ENCODE results near the gene FHL1.
A peak's percentile ranks its signal among the peaks of the same experiment; 100 is the strongest.

FHL1 gene

GRCh38 chrX:136251041-136251991 is 104.0 kb downstream of the FHL1 start, which contains the start of gene MAP7D3:
MAP7D3 (minus strand) TSS chrX:136251400; CDS start chrX:136251358, 42 bp downstream.
- peak in 38 of 58 donors; percentile 0 to 49 (median 11) for DNase-seq

DNA sequence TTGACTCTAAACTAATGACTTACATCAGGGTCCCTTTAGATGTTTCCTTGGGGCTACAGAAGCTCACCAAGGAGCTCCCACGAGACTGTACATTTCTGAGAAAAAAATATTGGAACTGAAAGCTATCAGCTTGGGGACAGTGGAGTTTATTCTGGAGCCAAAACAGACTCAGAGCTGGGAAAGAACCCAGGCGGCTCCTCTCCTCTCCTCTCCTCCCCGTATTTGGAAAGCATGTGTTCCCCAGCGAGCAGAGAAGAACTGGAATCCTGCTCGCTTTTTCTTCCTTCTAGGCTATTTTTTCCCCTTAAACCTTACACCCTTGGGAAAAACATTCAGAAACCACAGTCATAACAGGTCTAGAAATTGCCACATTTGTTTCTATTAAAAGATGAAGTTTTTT is 108.2 kb downstream of the FHL1 start:
- DNase-seq, result no peak

GRCh38 chrX:136256026-136256425 is 108.7 kb downstream of the FHL1 start:
- no peak for DNase-seq

- no peak for DNase-seq
These were observed 111.6 kb downstream of the FHL1 start for GRCh38 chrX:136258951-136259350.

DNA sequence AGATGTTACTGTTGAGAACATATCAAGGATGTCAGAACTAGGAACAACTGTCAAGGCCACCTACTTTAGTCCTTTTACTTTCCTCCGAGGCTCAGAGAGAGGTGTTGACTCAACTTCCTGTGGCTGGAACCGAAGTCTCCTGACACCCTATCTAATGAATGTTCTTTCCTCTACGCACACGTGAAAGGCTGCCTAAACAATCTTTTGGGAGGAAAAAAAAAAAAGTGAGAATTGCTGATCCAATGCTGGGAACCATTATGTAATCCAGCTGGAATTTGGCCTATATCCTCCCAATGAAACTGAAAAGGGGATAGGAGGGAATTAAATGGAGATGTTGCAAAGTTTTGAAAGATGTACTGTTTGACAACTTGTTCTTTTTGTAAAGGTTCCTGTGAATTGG is 112.2 kb downstream of the FHL1 start:
- no peak for DNase-seq

- peak in 20 of 58 donors; percentile 1 to 40 (median 10) for DNase-seq
These were observed 113.4 kb downstream of the FHL1 start for GRCh38 chrX:136260776-136261175.
